Measurements from ENCODE around the gene MLLT10. TPM values are rescaled to one million over a fixed set of nuclear protein-coding genes. Genes with fewer than 3 reads are reported as not detected.

The MLLT10 gene
- total RNA-seq, 1 experiment from 2014 or later: 48.4 TPM

DNA sequence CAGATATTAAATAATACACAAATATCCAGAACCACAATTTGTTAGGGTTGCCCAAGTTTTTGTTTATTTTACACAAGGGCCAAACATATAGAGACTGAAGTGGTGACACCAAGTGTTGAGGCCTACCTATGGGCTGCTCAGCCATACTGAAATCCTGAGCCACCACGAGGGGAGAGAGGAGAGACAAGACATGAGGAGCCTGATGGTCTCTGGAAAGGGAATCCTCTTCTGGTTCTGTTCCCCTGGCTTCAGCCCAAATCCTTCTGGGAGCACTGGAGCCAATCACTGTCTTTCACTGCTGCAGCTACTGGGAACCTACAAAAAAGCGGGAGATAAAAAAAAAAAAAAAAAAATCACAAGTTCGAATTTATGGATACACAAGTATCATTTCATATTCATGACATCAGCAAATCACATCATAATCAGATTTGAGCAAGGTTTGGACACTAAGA is 10.4 kb upstream of the MLLT10 start:
- BruUV-seq (replicated peaks): no TSS peak
- intact Hi-C loops (cut with micrococcal nuclease; ENCODE audit: unreplicated experiment): loop anchor here (2.0 to 10.0 kb wide), 3 partner anchors 159 to 911 kb away; no protein-coding TSS in a partner anchor
- CTCF ChIA-PET: no interaction called here
- H3K4me1 ChIP-seq (replicated peaks; ENCODE audit: insufficient read depth): peaks cover 41% of the 10 kb centered on the region
- H3K4me3 ChIP-seq: no peak overlapping the region
- POLR2A ChIA-PET (ENCODE audit: unreplicated experiment): no interaction called here
- H3K36me3 ChIP-seq (ENCODE audit: low read depth): no peaks in the 10 kb centered on the region
- no peak for DNase-seq
- H3K27me3 ChIP-seq (ENCODE audit: insufficient read depth, low read depth): no peaks in the 10 kb centered on the region
- H3K9me2 ChIP-seq (ENCODE audit: insufficient read depth): no peaks in the 10 kb centered on the region
- peak overlapping the region; percentile 98; the same call in 1 of the 2 replicates for H3K4me2 ChIP-seq
- no peaks in the 10 kb centered on the region for H3K9me3 ChIP-seq (ENCODE audit: insufficient read depth, low read depth)
- 0 out of 2 replicates have a peak overlapping the region, but pooled peaks have one; percentile 90 for H2AFZ ChIP-seq
- H3K27ac ChIP-seq: no peak overlapping the region; the same call in 1 of the 2 replicates
- no peaks in the 10 kb centered on the region for H3K79me2 ChIP-seq (ENCODE audit: low read depth)
- no peak for TF ChIP-seq EZH2 (IDR thresholded peaks at IDR 0.05; ENCODE audit: low read depth)
- TF ChIP-seq CTCF (conservative IDR thresholded peaks at IDR 0.05): no peak
- H4K20me1 ChIP-seq (ENCODE audit: insufficient read depth): no peaks in the 10 kb centered on the region
- peaks cover 23% of the 10 kb centered on the region for H3F3A ChIP-seq (ENCODE audit: insufficient read depth, low read depth)

DNA sequence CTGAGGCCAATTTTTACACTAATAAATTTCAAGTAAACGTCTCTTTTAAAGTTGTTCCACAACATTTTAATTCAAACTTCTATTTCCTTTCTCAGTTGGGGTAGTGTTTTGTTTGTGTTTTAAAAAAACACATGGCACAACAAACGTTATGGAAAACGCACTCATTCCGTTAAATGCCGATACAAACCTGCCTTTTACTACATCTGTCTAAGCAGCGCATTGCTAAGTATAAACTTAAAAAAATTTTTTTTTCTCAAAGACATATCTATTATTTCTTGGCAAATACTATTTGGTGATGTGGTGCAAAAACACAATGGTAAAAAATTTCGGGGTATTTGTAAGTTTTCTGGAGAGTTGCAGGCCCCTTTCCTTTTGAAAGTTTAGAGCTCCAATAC is 9.9 kb upstream of the MLLT10 start:
- no peak for TF ChIP-seq CTCF (conservative IDR thresholded peaks at IDR 0.05)
- TF ChIP-seq EZH2 (IDR thresholded peaks at IDR 0.05; ENCODE audit: low read depth): no peak
- ChIA-PET CTCF (interaction anchor here (0.6 kb wide), 1 partner anchor 7 kb away, joined by 3 read pairs; no protein-coding TSS in a partner anchor), POLR2A (ENCODE audit: unreplicated experiment) (interaction anchor here (0.7 kb wide), 1 partner anchor 8 kb away, joined by 8 read pairs; no protein-coding TSS in a partner anchor)
- H3K36me3 ChIP-seq (ENCODE audit: low read depth): no peaks in the 10 kb centered on the region
- peaks cover 43% of the 10 kb centered on the region for H3K4me1 ChIP-seq (replicated peaks; ENCODE audit: insufficient read depth)
- peak overlapping the region; percentile 90 for H2AFZ ChIP-seq
- no peaks in the 10 kb centered on the region for H3K79me2 ChIP-seq (ENCODE audit: low read depth)
- H3K27me3 ChIP-seq (ENCODE audit: insufficient read depth, low read depth): no peaks in the 10 kb centered on the region
- peaks cover 23% of the 10 kb centered on the region for H3F3A ChIP-seq (ENCODE audit: insufficient read depth, low read depth)
- peak overlapping the region; percentile 79 for H3K27ac ChIP-seq
- no peaks in the 10 kb centered on the region for H3K9me2 ChIP-seq (ENCODE audit: insufficient read depth)
- H3K4me3 ChIP-seq: peak overlapping the region; percentile 71; the same call in 1 of the 2 replicates
- intact Hi-C loops (cut with micrococcal nuclease; ENCODE audit: unreplicated experiment): loop anchor here (2.0 to 10.0 kb wide), 3 partner anchors 159 to 911 kb away; no protein-coding TSS in a partner anchor
- H3K4me2 ChIP-seq: peak overlapping the region; percentile 98
- H4K20me1 ChIP-seq (ENCODE audit: insufficient read depth): no peaks in the 10 kb centered on the region
- no peaks in the 10 kb centered on the region for H3K9me3 ChIP-seq (ENCODE audit: insufficient read depth, low read depth)
- no peak for DNase-seq
- no TSS peak for BruUV-seq (replicated peaks)

GRCh38 chr10:21524526-21525366 is 9.3 kb upstream of the MLLT10 start:
- no peaks in the 10 kb centered on the region for H3K9me2 ChIP-seq (ENCODE audit: insufficient read depth)
- peak overlapping the region; percentile 79 for H3K27ac ChIP-seq
- intact Hi-C loops (cut with micrococcal nuclease; ENCODE audit: unreplicated experiment): loop anchor here (2.0 to 10.0 kb wide), 4 partner anchors 160 to 910 kb away; no protein-coding TSS in a partner anchor
- no peaks in the 10 kb centered on the region for H3K36me3 ChIP-seq (ENCODE audit: low read depth)
- TSS peak; percentile 57 for BruUV-seq (replicated peaks)
- H3K4me3 ChIP-seq: peak overlapping the region; percentile 71
- CTCF ChIA-PET: interaction anchor here (0.6 kb wide), 1 partner anchor 8 kb away, joined by 3 read pairs; no protein-coding TSS in a partner anchor
- peaks cover 23% of the 10 kb centered on the region for H3F3A ChIP-seq (ENCODE audit: insufficient read depth, low read depth)
- H3K9me3 ChIP-seq (ENCODE audit: insufficient read depth, low read depth): no peaks in the 10 kb centered on the region
- POLR2A ChIA-PET (ENCODE audit: unreplicated experiment): interaction anchor here (0.6 to 0.7 kb wide), 4 partner anchors 9 to 1162 kb away, joined by 3 to 8 read pairs (median 6); no protein-coding TSS in a partner anchor
- peaks cover 37% of the 10 kb centered on the region for H3K4me1 ChIP-seq (replicated peaks; ENCODE audit: insufficient read depth)
- H3K27me3 ChIP-seq (ENCODE audit: insufficient read depth, low read depth): no peaks in the 10 kb centered on the region
- H3K79me2 ChIP-seq (ENCODE audit: low read depth): no peaks in the 10 kb centered on the region
- H4K20me1 ChIP-seq (ENCODE audit: insufficient read depth): no peaks in the 10 kb centered on the region
- TF ChIP-seq CTCF (conservative IDR thresholded peaks at IDR 0.05) (no peak), EZH2 (IDR thresholded peaks at IDR 0.05; ENCODE audit: low read depth) (no peak)
- peak overlapping the region; percentile 98 for H3K4me2 ChIP-seq
- DNase-seq: peak in 1 of 2 experiments; percentile 15
- peak overlapping the region; percentile 90 for H2AFZ ChIP-seq

Data from PC-9 (cell line).